Activated CD4-positive, alpha-beta T cell treated with anti-CD3 and anti-CD28 coated beads, Interleukin-2, amount 10 ng/mL, durations not matched to agents 24 days and 14 days (primary cell): ENCODE data around the gene DDX11. TPM values are rescaled to one million over a fixed set of nuclear protein-coding genes. Genes with fewer than 3 reads are reported as not detected.
"Not testable (repeated sequence)": the region's sequence is repeated elsewhere in the genome, so short reads cannot be mapped to it uniquely, and the experiment has no call there.

Experiments
- DNase-seq: peaks from one replicate; pipeline ENCODE4 v3.0.0; 2022
- H3K27ac Mint-ChIP-seq: one replicate; pipeline ENCODE4 v1.8.0; 2022; ENCODE audit warnings: mild to moderate bottlenecking, mixed read lengths
- H3K27me3 Mint-ChIP-seq: one replicate; pipeline ENCODE4 v1.8.0; 2022; ENCODE audit warnings: mixed read lengths
- H3K36me3 Mint-ChIP-seq: one replicate; pipeline ENCODE4 v1.8.0; 2022; ENCODE audit warnings: low read depth, mild to moderate bottlenecking, mixed read lengths
- H3K4me1 Mint-ChIP-seq: one replicate; pipeline ENCODE4 v1.8.0; 2021; ENCODE audit warnings: mixed read lengths
- H3K4me3 Mint-ChIP-seq: one replicate; pipeline ENCODE4 v1.8.0; 2022; ENCODE audit warnings: mild to moderate bottlenecking, moderate library complexity, mixed read lengths
- H3K9me3 Mint-ChIP-seq: one replicate; pipeline ENCODE4 v1.8.0; 2021; ENCODE audit warnings: mixed read lengths
- intact Hi-C: fragments of 100-400 bp; cut with micrococcal nuclease; formaldehyde crosslinking; loops from one replicate; pipeline ENCODE4 v1.15.1; 2023
- total RNA-seq: library from RNA; stranded (reverse); gene quantifications from 2 replicates; pipeline ENCODE4 v1.2.3, GENCODE V29; 2022

DDX11 gene
- total RNA-seq, 1 donor from 2014 or later = 186 TPM

DNA sequence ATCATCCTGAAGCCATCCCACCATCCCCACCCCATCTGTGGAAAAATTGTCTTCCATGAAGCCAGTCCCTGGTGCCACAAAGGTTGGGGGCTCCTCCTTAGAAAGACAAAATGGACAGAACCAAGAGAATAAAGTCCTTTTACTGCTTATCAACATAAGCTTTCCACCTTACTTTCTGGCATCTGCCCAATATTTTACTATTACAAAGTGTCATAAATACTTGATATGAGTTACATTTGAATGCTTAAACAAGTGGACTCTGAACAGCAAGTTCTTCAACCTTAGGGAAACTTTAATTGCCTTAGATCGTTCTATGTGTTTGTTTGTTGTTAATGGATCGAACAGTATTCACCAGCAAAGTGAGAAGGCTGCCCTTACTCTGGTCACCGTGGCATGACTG lies 73.8 kb downstream of the DDX11 start:
- H3K4me3 Mint-ChIP-seq, intact Hi-C loops, H3K27ac Mint-ChIP-seq, H3K9me3 Mint-ChIP-seq, H3K36me3 Mint-ChIP-seq, DNase-seq, H3K27me3 Mint-ChIP-seq, H3K4me1 Mint-ChIP-seq: not testable (repeated sequence)

DNA sequence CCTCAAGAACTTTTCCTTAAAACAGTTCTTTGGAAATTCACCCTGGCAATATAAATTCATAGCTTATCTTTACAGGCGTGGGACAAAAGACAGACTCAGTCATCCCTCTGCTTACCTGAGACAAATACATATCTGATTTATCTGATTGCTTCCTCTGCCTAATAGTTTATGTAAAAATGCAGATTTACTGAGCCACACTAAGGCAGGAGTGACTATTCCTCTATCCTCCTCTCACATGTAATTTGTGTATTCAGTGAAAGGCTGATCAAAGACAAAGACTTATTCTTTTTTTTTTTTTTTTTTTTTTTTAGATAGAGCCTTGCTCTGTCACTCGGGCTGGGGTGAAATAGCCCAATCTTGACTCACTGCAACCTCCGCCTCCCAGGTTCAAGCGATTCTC lies 77.1 kb downstream of the DDX11 start:
- H3K4me3 Mint-ChIP-seq, H3K4me1 Mint-ChIP-seq, H3K27ac Mint-ChIP-seq, H3K36me3 Mint-ChIP-seq, H3K9me3 Mint-ChIP-seq, intact Hi-C loops, DNase-seq: not testable (repeated sequence)
- peaks cover 20% of the 10 kb centered on the region for H3K27me3 Mint-ChIP-seq

Other genes with a start within 250 kb of the DDX11 start
- gene TSPAN11, start 147.1 kb upstream of the DDX11 start, total RNA-seq = not detected in 2 replicates